GM10266 (cell line): ENCODE measurements around the gene SYT4.
"Not testable (repeated sequence)": the region's sequence is repeated elsewhere in the genome, so short reads cannot be mapped to it uniquely, and the experiment has no call there.

Source experiments
- DNase-seq: peaks from one replicate; pipeline ENCODE4 v3.0.0; 2012; ENCODE audit errors: extremely low spot score
- CTCF ChIP-seq: IDR thresholded peaks from 2 replicates; pipeline ENCODE4 v1.5.1; 2012; ENCODE audit warnings: mild to moderate bottlenecking, low read depth; ENCODE audit not compliant: control insufficient read depth, insufficient read depth; ENCODE audit errors: missing control alignments

Gene SYT4

GRCh38 chr18:43277164-43277600 is at the start of gene SYT4:
SYT4 (minus strand) TSS chr18:43277490; CDS start chr18:43277281, 209 bp downstream.
- no peak for TF ChIP-seq CTCF
- no peak for DNase-seq

GRCh38 chr18:43322132-43322531 is 44.8 kb upstream of the SYT4 start:
- no peak for TF ChIP-seq CTCF
- DNase-seq: no peak

- no peak for DNase-seq
- TF ChIP-seq CTCF: no peak
Measured at GRCh38 chr18:43314941-43315340, 37.7 kb upstream of the SYT4 start.

GRCh38 chr18:43312891-43313290 is 35.6 kb upstream of the SYT4 start:
- DNase-seq: no peak
- no peak for TF ChIP-seq CTCF

GRCh38 chr18:43310239-43310638 is 32.9 kb upstream of the SYT4 start:
- TF ChIP-seq CTCF: no peak
- no peak for DNase-seq

- no peak for DNase-seq
- no peak for TF ChIP-seq CTCF
Measured at GRCh38 chr18:43303376-43303775, 26.1 kb upstream of the SYT4 start.

GRCh38 chr18:43286187-43286586 is 8.9 kb upstream of the SYT4 start:
- not testable (repeated sequence) for DNase-seq

- no peak for TF ChIP-seq CTCF
- DNase-seq: no peak
Measured at GRCh38 chr18:43283299-43283698, 6.0 kb upstream of the SYT4 start.
